Measurements from ENCODE around the gene SLC27A3.

SLC27A3 gene, protein sequence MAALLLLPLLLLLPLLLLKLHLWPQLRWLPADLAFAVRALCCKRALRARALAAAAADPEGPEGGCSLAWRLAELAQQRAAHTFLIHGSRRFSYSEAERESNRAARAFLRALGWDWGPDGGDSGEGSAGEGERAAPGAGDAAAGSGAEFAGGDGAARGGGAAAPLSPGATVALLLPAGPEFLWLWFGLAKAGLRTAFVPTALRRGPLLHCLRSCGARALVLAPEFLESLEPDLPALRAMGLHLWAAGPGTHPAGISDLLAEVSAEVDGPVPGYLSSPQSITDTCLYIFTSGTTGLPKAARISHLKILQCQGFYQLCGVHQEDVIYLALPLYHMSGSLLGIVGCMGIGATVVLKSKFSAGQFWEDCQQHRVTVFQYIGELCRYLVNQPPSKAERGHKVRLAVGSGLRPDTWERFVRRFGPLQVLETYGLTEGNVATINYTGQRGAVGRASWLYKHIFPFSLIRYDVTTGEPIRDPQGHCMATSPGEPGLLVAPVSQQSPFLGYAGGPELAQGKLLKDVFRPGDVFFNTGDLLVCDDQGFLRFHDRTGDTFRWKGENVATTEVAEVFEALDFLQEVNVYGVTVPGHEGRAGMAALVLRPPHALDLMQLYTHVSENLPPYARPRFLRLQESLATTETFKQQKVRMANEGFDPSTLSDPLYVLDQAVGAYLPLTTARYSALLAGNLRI

GRCh38 chr1:153774780-153775457, at the start of gene SLC27A3:
SLC27A3 (plus strand) TSS chr1:153775407; CDS start chr1:153775498, 91 bp downstream.
- in situ Hi-C loops (cut with MboI; ENCODE audit: low sequenced_read_pairs), result no loop called here

DNA sequence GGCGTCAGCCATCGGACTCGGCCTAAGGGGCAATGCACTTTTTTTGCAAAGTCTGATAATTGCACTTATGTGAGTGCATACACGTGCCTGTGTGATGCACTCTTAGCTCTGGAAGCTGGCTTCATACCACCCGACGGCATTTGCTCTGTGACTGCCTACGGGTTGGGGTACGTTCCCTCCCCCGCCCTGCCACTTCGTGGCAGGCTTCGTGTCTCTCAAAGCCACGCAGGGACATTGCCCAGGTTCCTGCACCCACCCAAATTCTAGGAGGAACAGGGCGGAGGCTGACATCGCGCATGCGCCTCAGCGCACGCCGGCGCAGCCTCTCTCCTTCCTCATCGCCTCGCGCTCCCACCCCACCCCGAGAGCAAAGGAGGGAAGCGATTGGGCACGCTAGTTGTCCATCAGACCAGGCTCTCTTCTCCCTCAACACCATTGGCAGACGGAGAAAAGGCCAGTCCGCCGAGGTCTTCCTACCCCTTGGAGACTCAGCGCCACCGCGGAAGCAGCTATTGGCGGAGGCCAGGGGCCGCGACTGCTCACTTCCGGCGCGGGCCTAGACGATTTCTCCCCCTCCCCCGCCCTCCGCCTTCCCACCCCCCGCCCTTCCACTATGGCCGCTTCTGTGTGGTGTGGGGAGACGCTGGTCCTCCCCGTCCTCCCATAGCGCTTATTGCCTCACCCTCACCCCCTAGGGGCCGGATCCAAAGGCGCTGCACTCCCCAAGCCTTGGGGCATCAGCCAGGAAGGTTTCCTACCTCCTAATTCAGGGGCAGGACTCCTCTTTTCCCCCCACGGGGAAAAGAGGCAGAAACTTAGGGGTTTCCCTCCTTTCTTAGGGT, 47.5 kb upstream of the SLC27A3 start, which contains the start of gene INTS3:
INTS3 (plus strand) TSS at position 588 of the 842 bp plus-strand sequence. CDS start 585 bp downstream, outside the sequence.
- in situ Hi-C loops (cut with MboI; ENCODE audit: low sequenced_read_pairs), result loop anchor here (25.0 kb wide), 1 partner anchor 215 kb away; no protein-coding TSS in a partner anchor

GRCh38 chr1:153728305-153729066, 46.7 kb upstream of the SLC27A3 start:
- in situ Hi-C loops (cut with MboI; ENCODE audit: low sequenced_read_pairs), result loop anchor here (25.0 kb wide), 1 partner anchor 216 kb away; no protein-coding TSS in a partner anchor

DNA sequence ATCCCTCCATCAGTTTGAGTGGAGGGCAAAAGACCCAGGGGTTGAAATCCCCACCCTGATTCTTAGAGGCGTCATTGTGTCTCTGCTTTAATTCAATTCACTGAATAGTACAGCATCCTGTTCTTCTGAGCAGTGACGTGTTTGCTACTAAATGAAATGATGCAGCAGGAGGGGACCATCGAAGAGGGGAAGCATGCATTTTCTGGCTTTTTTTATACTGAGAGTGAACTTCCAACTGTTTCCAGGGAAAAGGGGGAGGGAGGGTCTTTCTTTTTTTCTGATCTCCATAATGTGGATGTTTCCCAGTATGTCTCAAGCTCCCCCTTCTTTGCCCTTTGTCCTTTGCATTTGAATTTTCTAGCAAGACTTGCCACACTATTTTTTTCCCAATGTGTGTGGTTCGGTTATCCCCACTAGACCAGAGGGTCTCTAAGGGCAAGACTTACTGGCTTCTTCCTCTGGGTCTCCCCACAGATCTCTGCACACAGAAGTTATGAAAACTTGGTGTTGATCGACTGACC, 44.7 kb upstream of the SLC27A3 start:
- in situ Hi-C loops (cut with MboI; ENCODE audit: low sequenced_read_pairs), result loop anchor here (25.0 kb wide), 1 partner anchor 218 kb away; no protein-coding TSS in a partner anchor

GRCh38 chr1:153733970-153734369, 41.2 kb upstream of the SLC27A3 start:
- in situ Hi-C loops (cut with MboI; ENCODE audit: low sequenced_read_pairs), result loop anchor here (25.0 kb wide), 1 partner anchor 222 kb away; no protein-coding TSS in a partner anchor

- in situ Hi-C loops (cut with MboI; ENCODE audit: low sequenced_read_pairs), result loop anchor here (25.0 kb wide), 1 partner anchor 222 kb away; no protein-coding TSS in a partner anchor
These were observed 40.7 kb upstream of the SLC27A3 start for GRCh38 chr1:153734396-153735089.

DNA sequence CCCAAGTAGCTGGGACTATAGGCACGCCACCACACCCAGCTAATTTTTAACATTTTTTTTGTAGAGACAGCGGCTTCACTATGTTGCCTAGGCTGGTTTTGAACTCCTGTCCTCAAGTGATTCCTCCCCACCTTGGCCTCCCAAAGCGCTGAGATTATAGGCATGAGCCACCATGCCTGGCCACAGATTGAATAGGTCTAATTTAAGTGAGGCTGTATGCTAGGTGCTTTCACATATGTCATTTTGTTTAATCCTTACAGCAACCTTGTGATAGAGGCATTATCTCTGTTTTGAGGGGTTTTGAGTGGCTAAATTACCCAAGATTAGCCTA, 40.2 kb upstream of the SLC27A3 start:
- in situ Hi-C loops (cut with MboI; ENCODE audit: low sequenced_read_pairs), result loop anchor here (25.0 kb wide), 1 partner anchor 223 kb away; no protein-coding TSS in a partner anchor

GRCh38 chr1:153741986-153742385, 33.2 kb upstream of the SLC27A3 start:
- in situ Hi-C loops (cut with MboI; ENCODE audit: low sequenced_read_pairs), result loop anchor here (25.0 kb wide), 1 partner anchor 230 kb away; no protein-coding TSS in a partner anchor

- in situ Hi-C loops (cut with MboI; ENCODE audit: low sequenced_read_pairs), result loop anchor here (25.0 kb wide), 1 partner anchor 230 kb away; no protein-coding TSS in a partner anchor
These were observed 32.6 kb upstream of the SLC27A3 start for GRCh38 chr1:153742411-153743142.

DNA sequence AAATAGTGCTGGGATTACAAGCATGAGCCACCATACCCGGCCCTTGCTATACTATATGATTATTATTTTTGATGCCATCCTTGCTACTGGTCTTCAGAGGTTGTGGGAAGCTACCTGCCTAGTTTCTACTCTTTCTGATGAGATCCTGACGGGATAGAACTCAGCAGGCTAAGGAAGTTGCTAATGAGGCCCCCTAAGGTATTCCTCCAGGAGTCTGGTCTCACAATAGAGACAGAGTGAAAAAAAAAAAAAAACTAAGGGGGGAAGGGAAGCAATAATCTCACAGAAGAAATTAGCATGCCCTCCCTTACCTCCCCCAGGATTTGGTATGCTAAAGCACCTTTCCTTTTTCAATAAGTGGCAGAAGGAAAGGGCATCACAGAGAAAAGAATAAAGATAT, 29.8 kb upstream of the SLC27A3 start:
- in situ Hi-C loops (cut with MboI; ENCODE audit: low sequenced_read_pairs), result loop anchor here (25.0 kb wide), 1 partner anchor 233 kb away; no protein-coding TSS in a partner anchor

GRCh38 chr1:153746174-153746573, 29.0 kb upstream of the SLC27A3 start:
- in situ Hi-C loops (cut with MboI; ENCODE audit: low sequenced_read_pairs), result loop anchor here (25.0 kb wide), 1 partner anchor 234 kb away; no protein-coding TSS in a partner anchor

DNA sequence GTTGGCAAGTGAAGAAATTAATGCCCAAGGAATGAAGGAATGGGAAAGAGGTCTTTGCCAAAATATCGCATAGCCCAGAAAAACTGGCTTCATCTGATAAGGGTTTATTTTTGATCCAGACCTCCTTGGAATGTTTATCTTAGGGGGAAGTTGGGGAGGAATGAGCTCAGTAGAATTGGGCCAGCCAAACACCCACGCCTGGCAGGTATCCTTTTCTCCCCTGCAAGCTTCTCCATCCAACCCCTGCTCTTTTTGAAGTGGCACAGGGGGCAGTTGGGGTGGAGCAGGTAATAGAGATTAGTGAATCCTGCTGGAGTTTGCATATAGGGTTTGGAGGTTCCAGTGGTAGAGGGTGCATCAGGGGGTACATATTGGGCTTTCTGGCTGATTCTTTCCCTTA, 26.3 kb upstream of the SLC27A3 start:
- in situ Hi-C loops (cut with MboI; ENCODE audit: low sequenced_read_pairs), result loop anchor here (25.0 kb wide), 1 partner anchor 237 kb away; no protein-coding TSS in a partner anchor

- in situ Hi-C loops (cut with MboI; ENCODE audit: low sequenced_read_pairs), result loop anchor here (25.0 kb wide), 1 partner anchor 237 kb away; no protein-coding TSS in a partner anchor
These were observed 25.7 kb upstream of the SLC27A3 start for GRCh38 chr1:153749408-153750005.

DNA sequence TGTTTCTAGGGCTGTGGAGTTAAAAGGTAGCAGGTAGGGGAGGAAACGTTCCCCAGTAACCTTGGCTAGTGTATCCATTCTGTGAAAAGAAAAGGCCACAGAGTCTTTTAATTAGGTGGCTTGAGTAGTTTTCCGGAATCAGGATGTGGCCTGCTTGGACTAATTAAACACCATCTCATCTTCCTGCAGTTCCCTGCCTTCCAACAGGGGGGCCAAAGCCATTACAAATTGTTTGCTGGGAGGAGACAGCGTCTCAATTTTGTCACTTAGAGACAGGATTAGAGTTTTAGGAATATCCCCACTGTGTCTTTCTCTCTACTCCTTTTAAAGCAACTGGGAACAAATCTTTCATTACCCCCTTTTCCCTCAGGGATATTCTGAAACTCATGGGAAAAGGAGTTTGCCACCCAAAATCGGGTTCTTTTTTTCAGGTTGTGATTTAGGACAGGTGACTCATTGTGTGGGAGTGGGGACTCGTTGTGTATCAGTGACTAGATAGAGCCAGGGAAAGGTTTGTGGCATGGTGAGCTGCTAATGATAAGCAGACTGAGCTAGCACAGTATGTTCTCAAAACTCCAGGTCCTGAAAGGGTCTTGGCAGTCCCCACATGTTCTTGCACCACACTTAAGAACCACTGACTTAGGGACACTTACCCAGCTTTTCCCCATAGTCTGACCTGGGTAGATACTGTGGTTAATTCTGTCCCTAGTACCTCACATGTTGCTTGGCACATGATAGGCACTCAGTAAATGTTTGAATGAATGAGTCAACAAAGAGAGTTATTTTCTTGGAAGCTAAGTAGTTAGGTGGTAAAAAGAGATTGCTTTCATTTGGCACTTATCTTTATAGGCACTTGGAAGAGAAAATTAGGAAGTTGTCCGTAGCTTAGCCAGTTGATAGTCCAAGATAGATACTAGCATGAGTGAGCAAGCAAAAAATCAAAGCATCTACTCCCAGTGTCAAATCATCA, 24.9 kb upstream of the SLC27A3 start:
- in situ Hi-C loops (cut with MboI; ENCODE audit: low sequenced_read_pairs), result no loop called here

DNA sequence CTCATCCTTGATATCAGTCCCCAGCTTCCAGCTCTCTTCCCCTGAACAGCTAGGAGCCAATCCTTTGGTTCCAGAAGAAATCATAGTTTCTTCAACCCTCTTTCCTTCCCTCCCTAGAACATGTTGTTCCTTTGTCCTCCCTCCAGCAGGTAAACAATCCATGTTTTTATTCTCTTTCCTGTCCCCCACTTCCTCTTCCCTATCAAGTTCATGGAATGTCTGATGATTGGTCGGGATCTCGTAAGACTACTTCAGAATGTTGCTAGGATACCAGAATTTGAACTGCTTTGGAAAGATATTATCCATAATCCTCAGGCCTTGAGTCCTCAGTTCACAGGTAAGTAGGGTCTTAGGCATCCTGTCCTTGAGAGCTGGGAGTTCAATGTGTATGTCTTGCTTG, 23.1 kb upstream of the SLC27A3 start:
- in situ Hi-C loops (cut with MboI; ENCODE audit: low sequenced_read_pairs), result no loop called here

Measured in HL-60/S4 treated with phorbol 12-myristate 13-acetate at 8.2 ng/mL for 4 days and 3 days (cell line).